GM23248 (cell line): ENCODE data around the gene PHKA1.

Experiments used
- EZH2 ChIP-seq: fragments of 200-600 bp; sonication (generic); IDR thresholded peaks from 2 replicates; pipeline ENCODE4 v1.6.1; 2018; ENCODE audit warnings: antibody characterized with exemption, mild to moderate bottlenecking; ENCODE audit not compliant: insufficient read depth, poor library complexity, severe bottlenecking
- EZH2phosphoT487 ChIP-seq: fragments of 200-600 bp; sonication (generic); IDR thresholded peaks from 2 replicates; pipeline ENCODE4 v1.6.1; 2018; ENCODE audit warnings: antibody characterized with exemption, moderate library complexity, mild to moderate bottlenecking, low read depth; ENCODE audit not compliant: insufficient read depth

- no peak for TF ChIP-seq EZH2
- TF ChIP-seq EZH2phosphoT487: no peak
Measured at GRCh38 chrX:72634331-72634730, 79.8 kb downstream of the PHKA1 start.
